Neuronal stem cell (in vitro differentiated cells): ENCODE results near the gene ASB5.
A peak's percentile ranks its signal among the peaks of the same experiment; 100 is the strongest.
"Not testable (repeated sequence)": the region's sequence is repeated elsewhere in the genome, so short reads cannot be mapped to it uniquely, and the experiment has no call there.

ENCODE experiments used
- DNase-seq: peaks from one replicate; pipeline ENCODE4 v3.0.0-alpha.2; 2013; ENCODE audit warnings: low spot score
- H2AFZ ChIP-seq: one replicate; pipeline ENCODE4 v1.6.1; 2013; ENCODE audit warnings: mild to moderate bottlenecking, low read length, inconsistent platforms
- H2AK5ac ChIP-seq: 2 replicates; pipeline ENCODE4 v1.6.1; 2013; ENCODE audit warnings: low read depth, mild to moderate bottlenecking, inconsistent platforms, low read length, moderate library complexity, mixed read lengths
- H2BK120ac ChIP-seq: 2 replicates; pipeline ENCODE4 v1.6.1; 2013; ENCODE audit warnings: low read depth, mild to moderate bottlenecking, inconsistent platforms, low read length, moderate library complexity, mixed read lengths
- H2BK12ac ChIP-seq: one replicate; pipeline ENCODE4 v1.6.1; 2013; ENCODE audit warnings: low read length, inconsistent platforms
- H2BK15ac ChIP-seq: 2 replicates; pipeline ENCODE4 v1.6.1; 2013; ENCODE audit warnings: mild to moderate bottlenecking, low read length, inconsistent platforms, mixed read lengths
- H2BK5ac ChIP-seq: one replicate; pipeline ENCODE4 v1.6.1; 2013; ENCODE audit warnings: inconsistent platforms, mild to moderate bottlenecking, low read length, moderate library complexity
- H3K14ac ChIP-seq: one replicate; pipeline ENCODE4 v1.6.1; 2013; ENCODE audit warnings: low read length, inconsistent platforms
- H3K18ac ChIP-seq: 2 replicates; pipeline ENCODE4 v1.6.1; 2013; ENCODE audit warnings: low read length, inconsistent platforms
- H3K23ac ChIP-seq: 2 replicates; pipeline ENCODE4 v1.6.1; 2013; ENCODE audit warnings: low read depth, mild to moderate bottlenecking, mixed read lengths, low read length, inconsistent platforms; ENCODE audit not compliant: poor library complexity
- H3K27ac ChIP-seq: replicated peaks from 3 replicates; pipeline ENCODE4 v1.5.1; 2013; ENCODE audit warnings: low read length, inconsistent platforms
- H3K27me3 ChIP-seq, 3 experiments: 2 replicates each; pipeline ENCODE4 v1.6.1; 2013; ENCODE audit warnings: low read length in 3 of 3, mild to moderate bottlenecking in 2 of 3, inconsistent platforms in 1 of 3, low read depth in 1 of 3, mixed read lengths in 1 of 3, moderate library complexity in 1 of 3; ENCODE audit not compliant: control insufficient read depth in 3 of 3, insufficient read depth in 3 of 3
- H3K36me3 ChIP-seq, 2 donors: replicated peaks in 1 of 2; 2 replicates each; pipeline ENCODE4 v1.6.1; 2013; ENCODE audit warnings: low read length in 2 of 2; ENCODE audit not compliant: control insufficient read depth in 2 of 2, insufficient read depth in 2 of 2
- H3K4ac ChIP-seq: 2 replicates; pipeline ENCODE4 v1.6.1; 2013; ENCODE audit warnings: inconsistent platforms, mild to moderate bottlenecking, low read length, moderate library complexity
- H3K4me1 ChIP-seq, 2 donors: 1 replicate in 1 of 2; 2 replicates in 1 of 2; pipeline ENCODE4 v1.6.1; 2013; ENCODE audit warnings: low read length in 2 of 2, low read depth in 1 of 2; ENCODE audit not compliant: control insufficient read depth in 2 of 2, insufficient read depth in 1 of 2
- H3K4me2 ChIP-seq: one replicate; pipeline ENCODE4 v1.6.1; 2013; ENCODE audit warnings: mild to moderate bottlenecking, low read length, inconsistent platforms; ENCODE audit not compliant: insufficient read depth, poor library complexity, severe bottlenecking
- H3K4me3 ChIP-seq, 2 donors: 2 replicates each; pipeline ENCODE4 v1.5.1; 2013; ENCODE audit warnings: low read length in 2 of 2, mild to moderate bottlenecking in 2 of 2, inconsistent platforms in 1 of 2, moderate library complexity in 1 of 2
- H3K79me1 ChIP-seq: one replicate; pipeline ENCODE4 v1.6.1; 2013; ENCODE audit warnings: low read depth, mild to moderate bottlenecking, inconsistent platforms, low read length, moderate library complexity
- H3K9ac ChIP-seq: one replicate; pipeline ENCODE4 v1.6.1; 2013; ENCODE audit warnings: mild to moderate bottlenecking, low read depth, low read length, inconsistent platforms; ENCODE audit not compliant: poor library complexity
- H3K9me3 ChIP-seq, 2 donors: replicated peaks in 1 of 2; 2 replicates each; pipeline versions ENCODE3 to v1.6.1; 2013; ENCODE audit warnings: low read length in 2 of 2, mild to moderate bottlenecking in 2 of 2, inconsistent platforms in 1 of 2, low read depth in 1 of 2, mixed read lengths in 1 of 2, moderate library complexity in 1 of 2; ENCODE audit not compliant: control insufficient read depth in 2 of 2, insufficient read depth in 1 of 2
- H4K8ac ChIP-seq: one replicate; pipeline ENCODE4 v1.6.1; 2013; ENCODE audit warnings: low read depth, mild to moderate bottlenecking, inconsistent platforms, low read length, moderate library complexity
- H4K91ac ChIP-seq: one replicate; pipeline ENCODE4 v1.6.1; 2013; ENCODE audit warnings: low read length, low read depth, mild to moderate bottlenecking, inconsistent platforms; ENCODE audit not compliant: poor library complexity
- WGBS, 2 donors: extraction: QIAGEN DNeasy Blood & Tissue Kit; methylation state at CpG; one replicate each; pipeline ENCODE4 v1.1.7; 2013; ENCODE audit warnings: missing lambda C conversion rate in 2 of 2, mixed read lengths in 1 of 2; ENCODE audit not compliant: insufficient read length in 2 of 2, insufficient replicate concordance in 1 of 2; ENCODE audit errors: extremely low coverage in 2 of 2; 5-methylcytosine and 5-hydroxymethylcytosine counted together

Gene ASB5

DNA sequence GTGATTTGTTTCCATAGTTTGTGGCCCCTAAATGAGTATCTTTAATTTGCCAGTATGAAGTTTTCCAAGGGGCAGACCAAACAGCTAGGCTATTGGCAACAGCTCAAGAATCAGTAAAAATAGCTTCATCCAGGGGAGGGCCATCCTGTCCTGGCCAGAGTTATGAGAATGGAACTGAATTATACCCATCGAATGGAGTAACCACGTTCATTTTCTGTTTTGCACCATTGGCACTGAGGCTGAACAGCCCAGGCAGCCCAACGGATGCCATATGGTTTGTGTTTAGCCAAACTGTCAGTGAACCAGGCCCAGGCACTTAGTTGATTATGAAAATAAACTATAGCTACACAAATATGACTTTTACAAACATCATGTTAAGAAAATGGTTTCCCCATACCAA is 17.7 kb upstream of the ASB5 start:
- Histone ChIP-seq H3K9ac (no peak overlapping the region), H2BK5ac (no peak overlapping the region), H3K4me1 (peaks cover 0 to 2% of the 10 kb centered on the region in 2 donors), H3K79me1 (no peaks in the 10 kb centered on the region), H3K14ac (no peak overlapping the region), H2AFZ (no peak overlapping the region), H2BK12ac (no peak overlapping the region), H3K4ac (no peak overlapping the region), H2BK15ac (no peak overlapping the region), H3K18ac (no peak overlapping the region), H3K27me3 (no peaks in the 10 kb centered on the region), H3K36me3 (no peaks in the 10 kb centered on the region), H3K4me3 (no peak overlapping the region), H3K9me3 (no peaks in the 10 kb centered on the region), H4K91ac (no peak overlapping the region), H2AK5ac (no peak overlapping the region), H3K27ac (no peak overlapping the region), H3K23ac (no peak overlapping the region), H3K4me2 (no peak overlapping the region), H4K8ac (no peak overlapping the region), H2BK120ac (no peak overlapping the region)
- DNase-seq, result no peak
- no CpG with 5 or more reads among the region's 3 CpGs for WGBS, 2 donors

DNA sequence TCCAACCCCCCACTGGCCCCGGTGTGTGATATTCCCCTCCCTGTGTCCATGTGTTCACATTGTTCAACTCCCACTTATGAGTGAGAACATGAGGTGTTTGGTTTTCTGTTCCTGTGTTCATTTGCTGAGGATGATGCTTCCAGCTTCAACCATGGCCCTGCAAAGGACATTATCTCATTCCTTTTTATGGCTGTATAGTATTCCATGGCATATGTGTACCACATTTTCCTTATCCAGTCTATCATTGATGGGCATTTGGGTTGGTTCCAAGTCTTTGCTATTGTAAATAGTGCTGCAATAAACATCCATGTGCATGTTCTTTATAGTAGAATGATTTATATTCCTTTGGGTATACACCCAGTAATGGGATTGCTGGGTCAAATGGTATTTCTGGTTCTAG is 10.5 kb upstream of the ASB5 start:
- no CpG with 5 or more reads among the region's 1 CpG for WGBS, 2 donors
- H2BK5ac ChIP-seq, H3K4ac ChIP-seq, H2AFZ ChIP-seq, H3K18ac ChIP-seq, H3K14ac ChIP-seq, H3K23ac ChIP-seq, H2BK12ac ChIP-seq, H3K79me1 ChIP-seq, H3K36me3 ChIP-seq, H4K91ac ChIP-seq, H3K9ac ChIP-seq, H2BK15ac ChIP-seq, H3K27me3 ChIP-seq, H3K4me1 ChIP-seq, H3K4me2 ChIP-seq, H3K4me3 ChIP-seq, H2BK120ac ChIP-seq, H2AK5ac ChIP-seq, H4K8ac ChIP-seq, H3K9me3 ChIP-seq, DNase-seq, H3K27ac ChIP-seq: not testable (repeated sequence)

DNA sequence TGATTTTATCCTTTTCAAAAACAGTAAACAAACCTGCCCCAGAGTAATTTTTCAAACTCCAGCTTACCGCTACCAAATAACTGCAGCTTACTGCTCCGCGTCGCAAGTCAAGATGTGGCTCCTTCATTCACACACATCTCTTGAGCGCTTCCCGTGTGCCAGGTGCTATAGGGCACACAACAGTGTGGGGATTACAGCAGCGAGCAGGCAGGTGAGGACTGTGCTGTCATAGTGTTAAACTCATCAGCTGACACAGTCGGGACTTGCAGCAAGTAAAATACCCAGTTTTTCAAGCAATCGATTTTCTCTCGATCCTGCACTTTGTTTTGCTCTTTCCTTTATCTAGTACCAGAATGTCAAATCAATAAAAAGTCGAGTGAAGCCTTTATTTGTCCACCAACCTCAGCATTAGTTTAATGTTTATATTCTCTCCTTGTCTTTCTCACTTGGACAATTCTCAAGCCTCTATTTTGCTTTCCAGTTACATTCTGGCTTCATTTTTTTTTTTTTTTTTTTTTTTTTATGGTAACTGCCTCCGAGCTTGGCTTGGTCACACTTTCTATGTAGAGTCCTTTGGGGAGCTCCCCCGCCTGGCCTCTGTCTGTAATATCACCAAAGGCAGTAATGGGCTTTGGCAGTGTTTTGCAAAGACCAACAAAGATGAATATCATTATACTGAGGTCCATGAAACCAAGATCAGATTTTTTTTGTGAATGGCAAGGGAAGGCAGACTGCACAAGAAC is 8.3 kb upstream of the ASB5 start:
- H2AFZ ChIP-seq, result peak overlapping the region; percentile 76
- no peak overlapping the region for H3K4me2 ChIP-seq
- H3K23ac ChIP-seq, result no peak overlapping the region
- H3K36me3 ChIP-seq, result no peaks in the 10 kb centered on the region
- H3K18ac ChIP-seq, result peak overlapping the region; percentile 32
- WGBS, 2 donors, result no CpG with 5 or more reads among the region's 13 CpGs
- no peak overlapping the region for H3K9ac ChIP-seq
- H2BK5ac ChIP-seq, result no peak overlapping the region
- no peaks in the 10 kb centered on the region for H3K27me3 ChIP-seq
- H3K4me1 ChIP-seq, result no peaks in the 10 kb centered on the region
- H3K4me3 ChIP-seq, result no peak overlapping the region
- H3K14ac ChIP-seq, result no peak overlapping the region
- DNase-seq, result peak; percentile 30
- no peak overlapping the region for H4K8ac ChIP-seq
- no peak overlapping the region for H3K27ac ChIP-seq
- H3K4ac ChIP-seq, result no peak overlapping the region
- no peak overlapping the region for H2BK12ac ChIP-seq
- H3K9me3 ChIP-seq, result no peaks in the 10 kb centered on the region
- no peak overlapping the region for H2AK5ac ChIP-seq
- no peak overlapping the region for H4K91ac ChIP-seq
- no peak overlapping the region for H2BK120ac ChIP-seq
- no peak overlapping the region for H2BK15ac ChIP-seq
- H3K79me1 ChIP-seq, result no peaks in the 10 kb centered on the region

DNA sequence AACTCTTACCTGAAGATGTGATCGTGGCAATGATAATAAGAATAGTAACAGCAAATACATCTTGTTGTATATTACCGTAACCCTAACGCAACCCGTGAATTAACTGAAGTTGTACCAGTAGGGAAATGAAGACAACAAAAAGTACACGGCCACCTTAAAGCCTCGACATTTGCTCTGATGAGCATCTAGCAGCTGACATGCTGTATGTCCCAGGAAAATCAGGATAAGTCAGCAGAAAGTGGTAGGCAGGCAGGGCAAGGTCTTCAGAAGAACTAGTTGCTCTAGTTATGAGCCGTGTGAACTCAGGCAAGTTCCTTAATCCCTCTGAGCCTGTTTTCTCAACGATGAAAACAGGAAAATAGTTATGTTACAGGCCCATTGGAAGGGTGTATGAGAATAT is 7.7 kb upstream of the ASB5 start:
- Histone ChIP-seq H3K27me3 (no peaks in the 10 kb centered on the region), H2AK5ac (no peak overlapping the region), H4K91ac (peak overlapping the region; percentile 19), H2BK5ac (no peak overlapping the region), H3K27ac (no peak overlapping the region), H3K4me2 (no peak overlapping the region), H3K23ac (no peak overlapping the region), H2BK120ac (no peak overlapping the region), H2BK15ac (no peak overlapping the region), H3K4me3 (no peak overlapping the region), H2BK12ac (no peak overlapping the region), H3K9me3 (no peaks in the 10 kb centered on the region), H2AFZ (peak overlapping the region; percentile 76), H3K9ac (no peak overlapping the region), H3K36me3 (no peaks in the 10 kb centered on the region), H3K4me1 (no peaks in the 10 kb centered on the region), H3K18ac (no peak overlapping the region), H3K79me1 (no peaks in the 10 kb centered on the region), H4K8ac (no peak overlapping the region), H3K14ac (no peak overlapping the region), H3K4ac (no peak overlapping the region)
- no peak for DNase-seq
- no CpG with 5 or more reads among the region's 8 CpGs for WGBS, 2 donors
